Measurements from ENCODE around the gene RNF103. TPM values are rescaled to one million over a fixed set of nuclear protein-coding genes. Genes with fewer than 3 reads are reported as not detected.

RNF103 gene
- total RNA-seq, 4 donors from 2014 or later: 31.3 to 46.6 (median 34.5) TPM

DNA sequence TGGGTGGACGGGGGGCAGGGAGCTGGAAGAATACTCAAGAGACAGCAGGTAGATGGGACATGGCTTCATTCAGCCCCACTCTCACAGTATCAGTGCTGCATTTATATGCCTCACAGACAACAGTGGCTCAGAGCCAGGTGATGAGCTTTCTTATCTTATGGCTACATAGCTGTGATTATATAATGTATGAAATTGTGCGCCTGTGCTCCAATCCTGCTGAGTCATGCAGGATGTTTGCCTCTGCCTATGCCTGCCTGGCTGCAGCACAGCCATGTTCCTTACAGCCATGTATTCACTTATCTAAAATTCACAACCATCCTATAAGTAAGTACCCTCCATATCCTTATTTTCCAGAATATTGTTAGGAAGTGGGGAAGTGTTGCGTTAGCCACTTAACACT lies 37.7 kb upstream of the RNF103 start:
- TF ChIP-seq, protein P1, sequence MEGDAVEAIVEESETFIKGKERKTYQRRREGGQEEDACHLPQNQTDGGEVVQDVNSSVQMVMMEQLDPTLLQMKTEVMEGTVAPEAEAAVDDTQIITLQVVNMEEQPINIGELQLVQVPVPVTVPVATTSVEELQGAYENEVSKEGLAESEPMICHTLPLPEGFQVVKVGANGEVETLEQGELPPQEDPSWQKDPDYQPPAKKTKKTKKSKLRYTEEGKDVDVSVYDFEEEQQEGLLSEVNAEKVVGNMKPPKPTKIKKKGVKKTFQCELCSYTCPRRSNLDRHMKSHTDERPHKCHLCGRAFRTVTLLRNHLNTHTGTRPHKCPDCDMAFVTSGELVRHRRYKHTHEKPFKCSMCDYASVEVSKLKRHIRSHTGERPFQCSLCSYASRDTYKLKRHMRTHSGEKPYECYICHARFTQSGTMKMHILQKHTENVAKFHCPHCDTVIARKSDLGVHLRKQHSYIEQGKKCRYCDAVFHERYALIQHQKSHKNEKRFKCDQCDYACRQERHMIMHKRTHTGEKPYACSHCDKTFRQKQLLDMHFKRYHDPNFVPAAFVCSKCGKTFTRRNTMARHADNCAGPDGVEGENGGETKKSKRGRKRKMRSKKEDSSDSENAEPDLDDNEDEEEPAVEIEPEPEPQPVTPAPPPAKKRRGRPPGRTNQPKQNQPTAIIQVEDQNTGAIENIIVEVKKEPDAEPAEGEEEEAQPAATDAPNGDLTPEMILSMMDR (IDR thresholded peaks at IDR 0.05): no peak
- TF ChIP-seq POLR2A (IDR thresholded peaks at IDR 0.05): no peak
- no peak for DNase-seq (ENCODE audit: low spot score in 2 of 2)
- H3K4me3 ChIP-seq (ENCODE audit: low read depth, poor library complexity, severe bottlenecking): no peak overlapping the region
- intact Hi-C loops (cut with DNase I; ENCODE audit: low total_unique reads): no loop called here
- 78 to 86% methylated on average over 3 of the region's 3 CpGs for WGBS, 2 donors

GRCh38 chr2:86650188-86650587 lies 26.5 kb upstream of the RNF103 start:
- intact Hi-C loops (cut with DNase I; ENCODE audit: low total_unique reads): no loop called here
- no peak for TF ChIP-seq POLR2A (IDR thresholded peaks at IDR 0.05)
- TF ChIP-seq, protein P1 (IDR thresholded peaks at IDR 0.05): no peak
- no peak for DNase-seq (ENCODE audit: low spot score in 2 of 2)
- H3K4me3 ChIP-seq (ENCODE audit: low read depth, poor library complexity, severe bottlenecking): no peak overlapping the region

- intact Hi-C loops (cut with DNase I; ENCODE audit: low total_unique reads): no loop called here
- TF ChIP-seq, protein P1 (IDR thresholded peaks at IDR 0.05): no peak
- TF ChIP-seq POLR2A (IDR thresholded peaks at IDR 0.05): no peak
- no peak for DNase-seq (ENCODE audit: low spot score in 2 of 2)
- no peak overlapping the region for H3K4me3 ChIP-seq (ENCODE audit: low read depth, poor library complexity, severe bottlenecking)
- WGBS, 2 donors: 45 to 52% methylated on average over 1 of the region's 1 CpG
Observed at GRCh38 chr2:86649119-86649947, 25.7 kb upstream of the RNF103 start.

DNA sequence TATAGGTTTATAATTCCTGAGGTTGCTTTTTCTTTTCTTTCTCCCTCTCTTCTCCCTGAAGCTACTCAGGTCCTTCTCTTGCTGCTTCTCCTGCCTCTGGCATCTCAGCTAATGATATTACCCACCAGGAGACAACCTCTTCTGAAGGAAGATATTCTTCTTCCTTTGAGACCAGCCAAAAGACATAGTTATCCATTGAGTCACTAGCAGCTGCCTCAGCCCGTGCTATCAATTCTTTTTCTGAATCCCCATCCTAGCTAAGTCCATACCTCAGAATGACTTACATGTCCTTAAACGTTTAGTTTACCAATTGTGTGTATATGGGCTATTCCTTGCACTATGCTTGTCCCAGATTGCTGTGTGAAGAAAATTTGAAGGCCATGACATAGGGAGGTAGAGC lies 25.0 kb upstream of the RNF103 start:
- no peak overlapping the region for H3K4me3 ChIP-seq (ENCODE audit: low read depth, poor library complexity, severe bottlenecking)
- DNase-seq (ENCODE audit: low spot score in 2 of 2): no peak
- intact Hi-C loops (cut with DNase I; ENCODE audit: low total_unique reads): no loop called here
- 70 to 76% methylated on average over 2 of the region's 2 CpGs for WGBS, 2 donors
- TF ChIP-seq, protein P1 (IDR thresholded peaks at IDR 0.05): no peak
- no peak for TF ChIP-seq POLR2A (IDR thresholded peaks at IDR 0.05)

GRCh38 chr2:86646865-86647264 lies 23.2 kb upstream of the RNF103 start:
- no peak for DNase-seq (ENCODE audit: low spot score in 2 of 2)
- 85 to 90% methylated on average over 1 of the region's 1 CpG for WGBS, 2 donors
- TF ChIP-seq, protein P1 (IDR thresholded peaks at IDR 0.05): no peak
- TF ChIP-seq POLR2A (IDR thresholded peaks at IDR 0.05): no peak
- no peak overlapping the region for H3K4me3 ChIP-seq (ENCODE audit: low read depth, poor library complexity, severe bottlenecking)
- intact Hi-C loops (cut with DNase I; ENCODE audit: low total_unique reads): no loop called here

DNA sequence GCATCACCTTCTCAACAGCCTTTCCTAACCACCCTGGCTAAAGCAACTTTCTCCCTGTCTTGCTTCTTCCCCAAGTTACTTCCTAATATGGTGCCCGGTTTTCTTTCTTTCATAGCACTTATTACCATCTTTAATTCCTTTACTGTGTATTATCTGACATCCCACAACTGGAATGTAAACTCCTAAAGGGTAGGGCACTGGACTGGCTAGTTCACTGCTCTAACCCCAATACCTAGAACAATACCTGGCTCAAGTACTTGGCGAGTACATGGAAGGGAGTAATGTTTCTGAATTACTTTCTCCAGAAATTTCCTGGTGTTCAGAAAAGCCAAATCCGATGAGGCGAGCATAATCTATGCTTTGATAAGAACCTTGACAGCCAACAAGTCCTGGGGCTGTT lies 22.7 kb upstream of the RNF103 start:
- no peak for DNase-seq (ENCODE audit: low spot score in 2 of 2)
- no peak for TF ChIP-seq POLR2A (IDR thresholded peaks at IDR 0.05)
- TF ChIP-seq, protein P1 (IDR thresholded peaks at IDR 0.05): no peak
- WGBS, 2 donors: 78 to 82% methylated on average over 4 of the region's 4 CpGs
- H3K4me3 ChIP-seq (ENCODE audit: low read depth, poor library complexity, severe bottlenecking): no peak overlapping the region
- intact Hi-C loops (cut with DNase I; ENCODE audit: low total_unique reads): no loop called here
